Ascending aorta (tissue), 2 donors: ENCODE data around the gene DCAF11. TPM values are rescaled to one million over a fixed set of nuclear protein-coding genes. Genes with fewer than 3 reads are reported as not detected.

ENCODE experiments used
- DNase-seq, 2 donors: peaks; one replicate each; pipeline ENCODE4 v3.0.0-alpha.2; 2019; ENCODE audit warnings: low spot score in 2 of 2
- H3K27ac ChIP-seq, 2 donors: fragments of 200-600 bp; sonication (generic); one replicate each; pipeline ENCODE4 v1.5.1; 2016 to 2017; ENCODE audit warnings: mild to moderate bottlenecking in 1 of 2
- H3K27me3 ChIP-seq: fragments of 200-600 bp; sonication (generic); one replicate; pipeline ENCODE4 v1.5.1; 2017
- H3K36me3 ChIP-seq, 2 donors: fragments of 200-600 bp; sonication (generic); one replicate each; pipeline ENCODE4 v1.5.1; 2016
- H3K4me1 ChIP-seq, 2 donors: fragments of 200-600 bp; sonication (generic); one replicate each; pipeline ENCODE4 v1.5.1; 2016 to 2017; ENCODE audit warnings: mild to moderate bottlenecking in 1 of 2
- H3K4me3 ChIP-seq, 2 donors: fragments of 200-600 bp; sonication (generic); one replicate each; pipeline ENCODE4 v1.5.1; 2016 to 2017; ENCODE audit warnings: mild to moderate bottlenecking in 1 of 2
- H3K9me3 ChIP-seq, 2 donors: fragments of 200-600 bp; sonication (generic); one replicate each; pipeline ENCODE4 v1.5.1; 2016
- intact Hi-C: fragments of 100-400 bp; cut with DNase I; formaldehyde crosslinking; loops from one replicate; pipeline ENCODE4 v1.15.1; 2023
- total RNA-seq: library from RNA; depleted of rRNA; stranded (reverse); fragments of >200 nt; gene quantifications from one replicate; pipeline ENCODE4 v1.1.0, GENCODE V29; 2016
- TF ChIP-seq, protein P1 (sequence below), 3 experiments: fragments of 200-600 bp in 2 of 3; fragments of 450-650 bp in 1 of 3; sonication (generic) in 2 of 3; IDR thresholded peaks; one replicate each; pipeline ENCODE4 v1.5.1; 2016 to 2019; ENCODE audit warnings: antibody characterized with exemption in 3 of 3, mild to moderate bottlenecking in 1 of 3, moderate library complexity in 1 of 3

DCAF11 gene
- total RNA-seq, 1 donor from 2014 or later, result 52.3 TPM

DNA sequence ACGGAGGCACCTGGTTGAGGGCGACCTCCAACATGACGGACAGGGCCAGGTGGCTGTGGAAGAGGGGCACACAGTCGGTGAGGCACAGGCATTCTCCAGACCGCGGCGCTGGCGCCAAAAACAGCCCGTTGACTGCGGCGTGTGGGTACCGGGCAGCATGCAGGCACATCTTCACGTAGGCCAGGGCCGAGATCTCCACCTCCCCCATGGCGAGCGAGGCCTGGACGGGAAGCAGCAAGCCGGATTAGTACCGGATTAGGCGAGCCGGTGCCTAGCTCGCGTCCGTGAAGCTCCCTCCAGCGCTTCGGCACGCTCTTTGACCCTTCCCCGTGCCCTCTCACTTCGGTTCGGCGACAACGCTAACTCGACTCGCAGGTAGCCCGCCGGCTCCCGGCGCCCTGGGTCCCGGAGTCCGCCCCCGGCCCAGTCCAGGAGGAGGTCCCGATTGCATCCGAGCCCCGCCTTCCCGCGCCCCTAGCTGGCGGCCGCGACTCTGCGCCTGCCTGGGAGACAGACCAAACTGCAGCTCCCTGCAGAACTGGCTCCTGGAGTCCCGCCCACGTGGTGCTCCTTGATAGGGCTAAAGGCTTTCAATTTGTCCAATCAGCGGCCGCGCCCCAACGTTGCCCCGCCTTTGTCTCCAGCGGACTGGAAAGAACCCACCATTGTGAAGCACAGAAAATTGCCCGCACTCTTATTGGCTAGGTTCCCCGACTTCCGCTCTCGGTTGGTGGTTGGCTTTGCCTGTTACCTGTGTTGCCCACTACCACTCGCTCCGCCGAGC, 26.7 kb downstream of the DCAF11 start, which contains the start of gene EMC9:
EMC9 (minus strand) TSS at position 495 of the 784 bp plus-strand sequence; CDS start at position 208, 287 bp downstream.
- intact Hi-C loops, result loop anchor here (1.0 to 10.0 kb wide), 3 partner anchors 26 to 836 kb away; partner anchors contain the start of genes BCL2L2, PPP1R3E and TINF2

DNA sequence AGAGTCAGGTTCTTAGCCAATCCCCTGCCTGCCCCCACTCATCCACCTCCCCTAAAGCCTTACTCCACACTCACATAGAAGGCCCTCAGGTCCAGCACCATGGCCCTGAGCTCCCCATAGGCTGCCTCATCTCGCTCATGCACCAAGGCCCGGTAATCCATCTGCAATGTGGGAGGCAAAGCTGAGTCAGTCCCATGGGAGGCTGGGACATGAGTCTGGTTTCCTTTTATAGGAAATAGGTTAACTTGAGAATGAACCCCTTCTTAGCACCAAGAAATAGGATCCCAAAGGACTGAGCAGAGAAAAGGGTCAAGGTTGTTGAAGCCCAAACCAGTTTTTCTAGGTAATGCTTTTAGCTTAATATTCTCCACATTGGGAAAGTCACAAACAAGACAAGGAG, 28.9 kb downstream of the DCAF11 start:
- TF ChIP-seq, protein P1, sequence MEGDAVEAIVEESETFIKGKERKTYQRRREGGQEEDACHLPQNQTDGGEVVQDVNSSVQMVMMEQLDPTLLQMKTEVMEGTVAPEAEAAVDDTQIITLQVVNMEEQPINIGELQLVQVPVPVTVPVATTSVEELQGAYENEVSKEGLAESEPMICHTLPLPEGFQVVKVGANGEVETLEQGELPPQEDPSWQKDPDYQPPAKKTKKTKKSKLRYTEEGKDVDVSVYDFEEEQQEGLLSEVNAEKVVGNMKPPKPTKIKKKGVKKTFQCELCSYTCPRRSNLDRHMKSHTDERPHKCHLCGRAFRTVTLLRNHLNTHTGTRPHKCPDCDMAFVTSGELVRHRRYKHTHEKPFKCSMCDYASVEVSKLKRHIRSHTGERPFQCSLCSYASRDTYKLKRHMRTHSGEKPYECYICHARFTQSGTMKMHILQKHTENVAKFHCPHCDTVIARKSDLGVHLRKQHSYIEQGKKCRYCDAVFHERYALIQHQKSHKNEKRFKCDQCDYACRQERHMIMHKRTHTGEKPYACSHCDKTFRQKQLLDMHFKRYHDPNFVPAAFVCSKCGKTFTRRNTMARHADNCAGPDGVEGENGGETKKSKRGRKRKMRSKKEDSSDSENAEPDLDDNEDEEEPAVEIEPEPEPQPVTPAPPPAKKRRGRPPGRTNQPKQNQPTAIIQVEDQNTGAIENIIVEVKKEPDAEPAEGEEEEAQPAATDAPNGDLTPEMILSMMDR (IDR thresholded peaks at IDR 0.05), result no peak
- no peak overlapping the region for H3K27ac ChIP-seq
- H3K4me3 ChIP-seq, result no peak overlapping the region
- intact Hi-C loops, result loop anchor here (10.0 kb wide), 1 partner anchor 839 kb away; the partner anchor contains the start of genes BCL2L2 and PPP1R3E
- peaks cover 2 to 8% of the 10 kb centered on the region in 2 donors for H3K36me3 ChIP-seq
- peaks cover 23 to 36% of the 10 kb centered on the region in 2 donors for H3K4me1 ChIP-seq
- no peaks in the 10 kb centered on the region for H3K9me3 ChIP-seq
- no peaks in the 10 kb centered on the region for H3K27me3 ChIP-seq
- no peak for DNase-seq

More for the DNA sequence above, 26.7 kb downstream of the DCAF11 start, which contains the start of gene EMC9:
- Histone ChIP-seq H3K27me3 (no peaks in the 10 kb centered on the region), H3K36me3 (peaks cover 11 to 18% of the 10 kb centered on the region in 2 donors), H3K4me1 (peaks cover 18 to 39% of the 10 kb centered on the region in 2 donors), H3K4me3 (peak within 1 kb of the TSS; percentile 80 to 81), H3K27ac (peak within 1 kb of the TSS; percentile 76 to 89), H3K9me3 (no peaks in the 10 kb centered on the region)
- TF ChIP-seq, protein P1 (IDR thresholded peaks at IDR 0.05), result peak; percentile 22 to 74 (median 45)
- DNase-seq, result peak; percentile 100

DNA sequence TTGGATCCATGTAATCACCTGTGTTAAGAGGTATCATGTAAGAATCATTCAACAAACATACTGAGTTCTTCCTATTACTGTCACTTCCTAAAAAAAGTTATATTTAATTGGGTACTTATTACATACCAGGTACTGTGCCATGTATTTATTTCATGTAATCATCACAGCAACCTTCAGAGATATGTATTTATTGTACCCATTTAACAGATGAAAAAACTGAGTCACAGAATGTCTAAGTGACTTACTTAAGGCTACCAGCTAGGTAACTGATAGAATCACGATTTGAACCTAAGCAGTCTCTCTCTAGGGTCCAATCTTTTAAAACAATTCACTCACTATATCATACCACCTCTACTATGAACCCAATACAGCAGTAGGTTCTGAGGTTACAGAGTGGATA, 29.9 kb downstream of the DCAF11 start:
- Histone ChIP-seq H3K4me3 (no peak overlapping the region), H3K36me3 (peaks cover 6 to 7% of the 10 kb centered on the region in 2 donors), H3K4me1 (peaks cover 26 to 34% of the 10 kb centered on the region in 2 donors), H3K27ac (no peak overlapping the region), H3K9me3 (no peaks in the 10 kb centered on the region), H3K27me3 (no peaks in the 10 kb centered on the region)
- intact Hi-C loops, result loop anchor here (10.0 kb wide), 1 partner anchor 840 kb away; the partner anchor contains the start of genes BCL2L2 and PPP1R3E
- no peak for DNase-seq
- TF ChIP-seq, protein P1 (IDR thresholded peaks at IDR 0.05), result no peak

DNA sequence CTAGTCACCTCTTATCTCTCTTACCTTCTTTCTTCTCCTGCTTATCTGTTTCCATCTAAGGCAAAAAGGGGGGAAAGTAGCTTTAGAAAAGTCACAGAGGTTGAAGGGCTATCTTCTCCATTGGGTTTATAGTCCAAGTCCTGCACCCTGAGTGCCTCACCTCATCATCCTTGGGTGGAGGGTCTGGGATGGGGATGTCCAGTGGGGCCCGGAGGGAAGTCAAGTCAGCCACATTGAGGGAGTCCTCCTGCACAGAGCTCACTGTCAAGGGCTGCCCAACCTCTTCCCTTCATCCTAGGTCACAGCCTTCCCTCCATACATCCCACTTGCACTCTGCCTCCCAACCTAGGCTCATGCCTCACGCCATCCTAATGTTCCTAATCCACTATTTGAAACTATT, 30.6 kb downstream of the DCAF11 start:
- Histone ChIP-seq H3K4me1 (peaks cover 26 to 27% of the 10 kb centered on the region in 2 donors), H3K36me3 (peaks cover 13 to 14% of the 10 kb centered on the region in 2 donors), H3K27me3 (no peaks in the 10 kb centered on the region), H3K27ac (peak overlapping the region; percentile 75 to 90), H3K9me3 (no peaks in the 10 kb centered on the region), H3K4me3 (peak overlapping the region in 1 of 2 donors; percentile 100)
- TF ChIP-seq, protein P1 (IDR thresholded peaks at IDR 0.05), result no peak
- DNase-seq, result no peak
- intact Hi-C loops, result loop anchor here (5.0 to 10.0 kb wide), 2 partner anchors 87 to 840 kb away; partner anchors contain the start of genes BCL2L2, GMPR2, NEDD8 and PPP1R3E

DNA sequence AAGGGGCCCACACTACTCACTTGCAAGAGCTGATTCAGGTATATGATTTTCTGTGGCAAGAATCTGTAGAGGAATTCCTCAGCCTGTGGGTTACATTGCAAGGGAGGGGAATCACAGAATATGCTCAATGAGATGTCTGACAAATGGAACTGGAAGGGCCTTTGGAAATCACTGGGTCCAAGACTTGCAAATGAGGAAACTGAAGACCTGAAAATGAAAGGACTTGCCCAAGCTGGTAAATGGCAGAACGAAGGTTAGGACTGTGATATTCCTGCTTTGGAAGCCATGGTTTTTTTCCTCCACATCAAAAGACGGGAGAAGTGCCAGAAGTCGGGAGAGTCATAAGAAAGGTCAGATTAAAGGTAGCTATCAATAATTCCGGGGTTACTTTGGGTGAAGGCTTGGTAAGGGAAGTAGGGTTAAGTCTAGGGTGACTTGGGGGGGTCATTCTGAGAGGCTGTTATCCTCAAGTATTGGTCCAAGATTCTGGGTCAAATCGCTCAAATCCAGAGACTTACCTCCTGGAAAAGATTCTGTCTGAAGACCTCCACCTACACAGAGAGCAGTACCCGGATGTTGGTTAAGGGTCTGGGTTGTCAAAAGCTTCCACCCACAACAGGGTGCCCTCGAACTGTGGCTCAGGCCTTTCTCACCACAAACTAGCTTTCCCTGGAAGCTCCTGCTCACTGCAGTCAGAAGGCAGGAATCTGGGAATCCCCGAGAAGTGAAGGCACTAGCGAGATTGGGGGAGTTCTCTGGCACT, 31.3 kb downstream of the DCAF11 start:
- Histone ChIP-seq H3K27me3 (no peaks in the 10 kb centered on the region), H3K9me3 (no peaks in the 10 kb centered on the region), H3K4me3 (peak overlapping the region; percentile 76 to 100), H3K36me3 (peaks cover 16 to 20% of the 10 kb centered on the region in 2 donors), H3K4me1 (peaks cover 24 to 26% of the 10 kb centered on the region in 2 donors), H3K27ac (peak overlapping the region; percentile 75 to 90)
- no peak for DNase-seq
- TF ChIP-seq, protein P1 (IDR thresholded peaks at IDR 0.05), result no peak
- intact Hi-C loops, result loop anchor here (2.0 to 10.0 kb wide), 4 partner anchors 43 to 841 kb away; partner anchors contain the start of genes BCL2L2, GMPR2, IPO4 and NEDD8
